ENCODE results near the gene NEURL1.

DNA sequence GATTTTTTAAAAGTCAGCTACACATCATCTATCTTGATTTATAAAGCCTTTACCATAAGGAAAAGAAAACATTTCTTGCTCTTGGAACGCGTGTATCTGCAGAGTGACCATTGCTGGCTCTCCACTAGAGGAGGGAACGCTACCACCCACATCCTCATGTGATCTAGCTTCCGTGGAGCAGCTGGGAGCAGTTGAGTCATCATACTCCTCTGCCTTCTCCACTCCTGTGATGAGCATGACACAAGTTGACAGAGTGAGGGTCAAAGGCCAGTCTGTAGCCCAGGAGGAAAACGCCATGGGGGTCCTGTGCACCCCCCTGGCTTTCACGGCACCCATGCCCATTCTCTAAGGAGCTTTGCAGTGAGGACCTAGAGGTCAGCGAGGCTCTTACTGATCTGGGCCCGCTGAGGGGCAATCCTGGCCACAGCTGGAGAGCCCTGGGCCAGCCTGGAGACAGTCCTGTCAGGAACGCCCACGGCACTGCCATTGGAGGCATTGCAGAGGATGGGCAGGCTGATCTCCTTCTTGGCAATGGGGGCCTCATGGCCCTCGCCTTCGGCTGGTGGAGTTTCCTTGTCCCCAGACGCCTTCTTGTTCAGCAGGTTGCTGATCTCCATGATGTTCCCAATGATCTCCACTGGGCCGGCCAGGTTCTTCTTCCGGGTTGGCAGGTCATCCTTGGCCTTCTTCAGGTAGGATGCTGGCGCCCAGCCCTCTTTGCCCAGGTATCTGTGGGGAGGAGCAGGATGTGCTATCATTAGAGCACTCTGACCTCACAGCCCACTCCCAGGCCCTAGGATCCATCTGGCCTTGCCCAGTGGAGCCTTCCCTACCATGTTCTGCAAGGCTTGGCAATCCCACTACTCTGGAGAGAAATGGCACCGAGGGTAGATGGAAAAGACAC is 119.2 kb downstream of the NEURL1 start:
- TF ChIP-seq, protein P1, sequence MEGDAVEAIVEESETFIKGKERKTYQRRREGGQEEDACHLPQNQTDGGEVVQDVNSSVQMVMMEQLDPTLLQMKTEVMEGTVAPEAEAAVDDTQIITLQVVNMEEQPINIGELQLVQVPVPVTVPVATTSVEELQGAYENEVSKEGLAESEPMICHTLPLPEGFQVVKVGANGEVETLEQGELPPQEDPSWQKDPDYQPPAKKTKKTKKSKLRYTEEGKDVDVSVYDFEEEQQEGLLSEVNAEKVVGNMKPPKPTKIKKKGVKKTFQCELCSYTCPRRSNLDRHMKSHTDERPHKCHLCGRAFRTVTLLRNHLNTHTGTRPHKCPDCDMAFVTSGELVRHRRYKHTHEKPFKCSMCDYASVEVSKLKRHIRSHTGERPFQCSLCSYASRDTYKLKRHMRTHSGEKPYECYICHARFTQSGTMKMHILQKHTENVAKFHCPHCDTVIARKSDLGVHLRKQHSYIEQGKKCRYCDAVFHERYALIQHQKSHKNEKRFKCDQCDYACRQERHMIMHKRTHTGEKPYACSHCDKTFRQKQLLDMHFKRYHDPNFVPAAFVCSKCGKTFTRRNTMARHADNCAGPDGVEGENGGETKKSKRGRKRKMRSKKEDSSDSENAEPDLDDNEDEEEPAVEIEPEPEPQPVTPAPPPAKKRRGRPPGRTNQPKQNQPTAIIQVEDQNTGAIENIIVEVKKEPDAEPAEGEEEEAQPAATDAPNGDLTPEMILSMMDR (conservative IDR thresholded peaks at IDR 0.05; ENCODE audit: low read depth, low read length) = no peak
- TF ChIP-seq EZH2 (IDR thresholded peaks at IDR 0.05; ENCODE audit: low read length, unreplicated experiment) = no peak

All from PC-3 (cell line).